Stimulated activated naive CD8-positive, alpha-beta T cell treated with anti-CD3 and anti-CD28 coated beads, Interleukin-15, Interleukin-2, amounts not matched to agents 100 ng/mL and 50 ng/mL, for 24 hours (primary cell): Measurements from ENCODE around the gene KCNH1.

Experiments
- H3K27ac Mint-ChIP-seq: one replicate; pipeline ENCODE4 v1.8.0; 2021; ENCODE audit warnings: mild to moderate bottlenecking, mixed read lengths
- H3K27me3 Mint-ChIP-seq: one replicate; pipeline ENCODE4 v1.8.0; 2021; ENCODE audit warnings: mixed read lengths
- H3K36me3 Mint-ChIP-seq: one replicate; pipeline ENCODE4 v1.8.0; 2021; ENCODE audit warnings: low read depth, mixed read lengths
- H3K4me1 Mint-ChIP-seq: one replicate; pipeline ENCODE4 v1.8.0; 2021; ENCODE audit warnings: low read depth, mixed read lengths
- H3K4me3 Mint-ChIP-seq: one replicate; pipeline ENCODE4 v1.8.0; 2021; ENCODE audit warnings: mild to moderate bottlenecking, mixed read lengths
- H3K9me3 Mint-ChIP-seq: one replicate; pipeline ENCODE4 v1.8.0; 2021; ENCODE audit warnings: mixed read lengths

Gene KCNH1

GRCh38 chr1:210815641-210816550 is 318.1 kb downstream of the KCNH1 start:
- Mint-ChIP-seq H3K27ac (no peak overlapping the region), H3K4me1 (no peaks in the 10 kb centered on the region), H3K9me3 (no peaks in the 10 kb centered on the region), H3K36me3 (no peaks in the 10 kb centered on the region), H3K27me3 (peaks cover 7% of the 10 kb centered on the region), H3K4me3 (no peak overlapping the region)

- no peaks in the 10 kb centered on the region for H3K4me1 Mint-ChIP-seq
- no peak overlapping the region for H3K4me3 Mint-ChIP-seq
- no peak overlapping the region for H3K27ac Mint-ChIP-seq
- H3K9me3 Mint-ChIP-seq, result no peaks in the 10 kb centered on the region
- peaks cover 11% of the 10 kb centered on the region for H3K27me3 Mint-ChIP-seq
- H3K36me3 Mint-ChIP-seq, result no peaks in the 10 kb centered on the region
Measured at GRCh38 chr1:210814382-210815123, 319.4 kb downstream of the KCNH1 start.

- no peaks in the 10 kb centered on the region for H3K4me1 Mint-ChIP-seq
- H3K9me3 Mint-ChIP-seq, result no peaks in the 10 kb centered on the region
- no peak overlapping the region for H3K27ac Mint-ChIP-seq
- no peak overlapping the region for H3K4me3 Mint-ChIP-seq
- H3K36me3 Mint-ChIP-seq, result no peaks in the 10 kb centered on the region
- H3K27me3 Mint-ChIP-seq, result peaks cover 13% of the 10 kb centered on the region
Measured at GRCh38 chr1:210801501-210801900, 332.4 kb downstream of the KCNH1 start.

GRCh38 chr1:210800756-210801155 is 333.2 kb downstream of the KCNH1 start:
- no peaks in the 10 kb centered on the region for H3K36me3 Mint-ChIP-seq
- no peaks in the 10 kb centered on the region for H3K9me3 Mint-ChIP-seq
- no peak overlapping the region for H3K27ac Mint-ChIP-seq
- H3K4me1 Mint-ChIP-seq, result no peaks in the 10 kb centered on the region
- H3K4me3 Mint-ChIP-seq, result no peak overlapping the region
- H3K27me3 Mint-ChIP-seq, result peaks cover 15% of the 10 kb centered on the region

GRCh38 chr1:210800301-210800700 is 333.6 kb downstream of the KCNH1 start:
- Mint-ChIP-seq H3K27ac (no peak overlapping the region), H3K27me3 (peaks cover 15% of the 10 kb centered on the region), H3K4me3 (no peak overlapping the region), H3K9me3 (no peaks in the 10 kb centered on the region), H3K36me3 (no peaks in the 10 kb centered on the region), H3K4me1 (no peaks in the 10 kb centered on the region)

GRCh38 chr1:210797422-210797821 is 336.5 kb downstream of the KCNH1 start:
- Mint-ChIP-seq H3K4me3 (no peak overlapping the region), H3K27ac (no peak overlapping the region), H3K9me3 (no peaks in the 10 kb centered on the region), H3K4me1 (no peaks in the 10 kb centered on the region), H3K36me3 (no peaks in the 10 kb centered on the region), H3K27me3 (peaks cover 7% of the 10 kb centered on the region)

- no peaks in the 10 kb centered on the region for H3K9me3 Mint-ChIP-seq
Measured at GRCh38 chr1:210796421-210796820, 337.5 kb downstream of the KCNH1 start.

GRCh38 chr1:210794445-210794844 is 339.5 kb downstream of the KCNH1 start:
- Mint-ChIP-seq H3K4me3 (no peak overlapping the region), H3K4me1 (no peaks in the 10 kb centered on the region), H3K9me3 (no peaks in the 10 kb centered on the region), H3K36me3 (no peaks in the 10 kb centered on the region), H3K27me3 (peaks cover 24% of the 10 kb centered on the region), H3K27ac (no peak overlapping the region)

More at GRCh38 chr1:210796421-210796820, 337.5 kb downstream of the KCNH1 start:
- peaks cover 14% of the 10 kb centered on the region for H3K27me3 Mint-ChIP-seq
- no peak overlapping the region for H3K27ac Mint-ChIP-seq
- H3K4me1 Mint-ChIP-seq, result no peaks in the 10 kb centered on the region
- H3K36me3 Mint-ChIP-seq, result no peaks in the 10 kb centered on the region
- no peak overlapping the region for H3K4me3 Mint-ChIP-seq

GRCh38 chr1:210792250-210793102 is 341.5 kb downstream of the KCNH1 start:
- Mint-ChIP-seq H3K4me3 (no peak overlapping the region), H3K27ac (no peak overlapping the region), H3K4me1 (no peaks in the 10 kb centered on the region), H3K36me3 (no peaks in the 10 kb centered on the region), H3K9me3 (no peaks in the 10 kb centered on the region), H3K27me3 (peaks cover 24% of the 10 kb centered on the region)

- Mint-ChIP-seq H3K4me3 (no peak overlapping the region), H3K27me3 (peaks cover 19% of the 10 kb centered on the region), H3K4me1 (no peaks in the 10 kb centered on the region), H3K27ac (no peak overlapping the region), H3K36me3 (no peaks in the 10 kb centered on the region), H3K9me3 (no peaks in the 10 kb centered on the region)
Measured at GRCh38 chr1:210790196-210790595, 343.8 kb downstream of the KCNH1 start.

- no peak overlapping the region for H3K4me3 Mint-ChIP-seq
- peaks cover 19% of the 10 kb centered on the region for H3K27me3 Mint-ChIP-seq
- H3K9me3 Mint-ChIP-seq, result no peaks in the 10 kb centered on the region
- no peaks in the 10 kb centered on the region for H3K4me1 Mint-ChIP-seq
- no peaks in the 10 kb centered on the region for H3K36me3 Mint-ChIP-seq
- H3K27ac Mint-ChIP-seq, result no peak overlapping the region
Measured at GRCh38 chr1:210787800-210788199, 346.1 kb downstream of the KCNH1 start.

GRCh38 chr1:210786546-210786945 is 347.4 kb downstream of the KCNH1 start:
- Mint-ChIP-seq H3K27ac (no peak overlapping the region), H3K27me3 (peaks cover 16% of the 10 kb centered on the region), H3K9me3 (no peaks in the 10 kb centered on the region), H3K4me3 (no peak overlapping the region), H3K4me1 (no peaks in the 10 kb centered on the region), H3K36me3 (no peaks in the 10 kb centered on the region)

GRCh38 chr1:210783925-210784324 is 350.0 kb downstream of the KCNH1 start:
- H3K4me3 Mint-ChIP-seq, result no peak overlapping the region
- H3K36me3 Mint-ChIP-seq, result no peaks in the 10 kb centered on the region
- H3K27me3 Mint-ChIP-seq, result peaks cover 4% of the 10 kb centered on the region
- H3K9me3 Mint-ChIP-seq, result no peaks in the 10 kb centered on the region
- no peaks in the 10 kb centered on the region for H3K4me1 Mint-ChIP-seq
- H3K27ac Mint-ChIP-seq, result no peak overlapping the region

- Mint-ChIP-seq H3K4me3 (no peak overlapping the region), H3K4me1 (no peaks in the 10 kb centered on the region), H3K9me3 (no peaks in the 10 kb centered on the region), H3K27ac (no peak overlapping the region), H3K27me3 (peaks cover 4% of the 10 kb centered on the region), H3K36me3 (no peaks in the 10 kb centered on the region)
Measured at GRCh38 chr1:210781652-210782051, 352.3 kb downstream of the KCNH1 start.

GRCh38 chr1:210779269-210779668 is 354.7 kb downstream of the KCNH1 start:
- H3K4me3 Mint-ChIP-seq, result no peak overlapping the region
- no peaks in the 10 kb centered on the region for H3K4me1 Mint-ChIP-seq
- no peaks in the 10 kb centered on the region for H3K36me3 Mint-ChIP-seq
- H3K27ac Mint-ChIP-seq, result no peak overlapping the region
- peaks cover 9% of the 10 kb centered on the region for H3K27me3 Mint-ChIP-seq
- no peaks in the 10 kb centered on the region for H3K9me3 Mint-ChIP-seq
